ENCODE data around the gene ZNF385B. TPM values are rescaled to one million over a fixed set of nuclear protein-coding genes. Genes with fewer than 3 reads are reported as not detected.

ZNF385B gene
- total and polyA plus RNA-seq, 8 donors, result 4.6 to 51.3 (median 6.1) TPM

GRCh38 chr2:179771791-179772190 is 89.6 kb downstream of the ZNF385B start:
- TF ChIP-seq CTCF (IDR thresholded peaks at IDR 0.05), result no peak

GRCh38 chr2:179770029-179770428 is 91.4 kb downstream of the ZNF385B start:
- no peak for ATAC-seq
- H3K27ac ChIP-seq, result no peak overlapping the region
- H3K9me3 ChIP-seq, result no peaks in the 10 kb centered on the region
- intact Hi-C loops (cut with DNase I), result no loop called here
- no peak for DNase-seq
- H3K27me3 ChIP-seq, result no peaks in the 10 kb centered on the region
- no peak for TF ChIP-seq CTCF (IDR thresholded peaks at IDR 0.05)
- H3K4me1 ChIP-seq, result no peaks in the 10 kb centered on the region
- no peak overlapping the region for H3K4me3 ChIP-seq
- no peaks in the 10 kb centered on the region for H3K36me3 ChIP-seq

More at GRCh38 chr2:179771791-179772190, 89.6 kb downstream of the ZNF385B start:
- intact Hi-C loops (cut with DNase I), result no loop called here
- Histone ChIP-seq H3K27me3 (no peaks in the 10 kb centered on the region), H3K36me3 (no peaks in the 10 kb centered on the region), H3K9me3 (no peaks in the 10 kb centered on the region), H3K27ac (no peak overlapping the region), H3K4me1 (no peaks in the 10 kb centered on the region), H3K4me3 (no peak overlapping the region)
- DNase-seq, result no peak
- ATAC-seq, result no peak

- intact Hi-C loops (cut with DNase I), result no loop called here
- peaks cover 0 to 6% of the 10 kb centered on the region in 2 donors for H3K9me3 ChIP-seq
- no peaks in the 10 kb centered on the region for H3K4me1 ChIP-seq
- ATAC-seq (no peak), DNase-seq (peak in 1 of 4 donors; percentile 54)
- H3K27ac ChIP-seq, result no peak overlapping the region
- no peak for TF ChIP-seq CTCF (IDR thresholded peaks at IDR 0.05)
- no peaks in the 10 kb centered on the region for H3K27me3 ChIP-seq
- H3K4me3 ChIP-seq, result no peak overlapping the region
- H3K36me3 ChIP-seq, result no peaks in the 10 kb centered on the region
Measured at GRCh38 chr2:179769323-179769722, 92.1 kb downstream of the ZNF385B start.

- Histone ChIP-seq H3K27me3 (no peaks in the 10 kb centered on the region), H3K36me3 (no peaks in the 10 kb centered on the region), H3K9me3 (peaks cover 0 to 7% of the 10 kb centered on the region in 2 donors), H3K4me1 (no peaks in the 10 kb centered on the region), H3K27ac (no peak overlapping the region), H3K4me3 (no peak overlapping the region)
- intact Hi-C loops (cut with DNase I), result no loop called here
- DNase-seq (no peak), ATAC-seq (no peak)
- TF ChIP-seq CTCF (IDR thresholded peaks at IDR 0.05), result no peak
Measured at GRCh38 chr2:179768765-179769164, 92.6 kb downstream of the ZNF385B start.

GRCh38 chr2:179765666-179766065 is 95.7 kb downstream of the ZNF385B start:
- TF ChIP-seq CTCF (IDR thresholded peaks at IDR 0.05), result no peak
- intact Hi-C loops (cut with DNase I), result no loop called here

More at GRCh38 chr2:179765666-179766065, 95.7 kb downstream of the ZNF385B start:
- no peak overlapping the region for H3K4me3 ChIP-seq
- no peaks in the 10 kb centered on the region for H3K4me1 ChIP-seq
- H3K9me3 ChIP-seq, result peaks cover 0 to 7% of the 10 kb centered on the region in 2 donors
- DNase-seq, result no peak
- H3K27me3 ChIP-seq, result no peaks in the 10 kb centered on the region
- H3K27ac ChIP-seq, result no peak overlapping the region
- no peak for ATAC-seq
- no peaks in the 10 kb centered on the region for H3K36me3 ChIP-seq
